ENCODE data around the gene ING3.
"Not testable (repeated sequence)": the region's sequence is repeated elsewhere in the genome, so short reads cannot be mapped to it uniquely, and the experiment has no call there.

The ING3 gene

GRCh38 chr7:120979765-120980499 lies 29.4 kb downstream of the ING3 start:
- DNase-seq (ENCODE audit: low read depth): no peak
- H3K4me3 ChIP-seq (ENCODE audit: control insufficient read depth, low read depth, low read length): no peak overlapping the region
- no peak for TF ChIP-seq CTCF (IDR thresholded peaks at IDR 0.05; ENCODE audit: control insufficient read depth, insufficient read depth, low read depth, low read length, missing control alignments)

- DNase-seq (ENCODE audit: low read depth): no peak
- TF ChIP-seq CTCF (IDR thresholded peaks at IDR 0.05; ENCODE audit: control insufficient read depth, insufficient read depth, low read depth, low read length, missing control alignments): no peak
- H3K4me3 ChIP-seq (ENCODE audit: control insufficient read depth, low read depth, low read length): no peak overlapping the region
Measured at GRCh38 chr7:120981117-120981516, 30.5 kb downstream of the ING3 start.

- TF ChIP-seq CTCF (IDR thresholded peaks at IDR 0.05; ENCODE audit: control insufficient read depth, insufficient read depth, low read depth, low read length, missing control alignments): no peak
- DNase-seq (ENCODE audit: low read depth): peak; percentile 52
- H3K4me3 ChIP-seq (ENCODE audit: control insufficient read depth, low read depth, low read length): no peak overlapping the region
Measured at GRCh38 chr7:120981888-120982615, 31.5 kb downstream of the ING3 start.

- not testable (repeated sequence) for DNase-seq (ENCODE audit: low read depth)
Measured at GRCh38 chr7:120983592-120983991, 33.0 kb downstream of the ING3 start.

GRCh38 chr7:120984406-120984805 lies 33.8 kb downstream of the ING3 start:
- H3K4me3 ChIP-seq (ENCODE audit: control insufficient read depth, low read depth, low read length): no peak overlapping the region
- TF ChIP-seq CTCF (IDR thresholded peaks at IDR 0.05; ENCODE audit: control insufficient read depth, insufficient read depth, low read depth, low read length, missing control alignments): no peak
- DNase-seq (ENCODE audit: low read depth): no peak

More at GRCh38 chr7:120983592-120983991, 33.0 kb downstream of the ING3 start:
- H3K4me3 ChIP-seq (ENCODE audit: control insufficient read depth, low read depth, low read length): not testable (repeated sequence)

- TF ChIP-seq CTCF (IDR thresholded peaks at IDR 0.05; ENCODE audit: control insufficient read depth, insufficient read depth, low read depth, low read length, missing control alignments): no peak
- H3K4me3 ChIP-seq (ENCODE audit: control insufficient read depth, low read depth, low read length): no peak overlapping the region
- no peak for DNase-seq (ENCODE audit: low read depth)
Measured at GRCh38 chr7:120985130-120985758, 34.7 kb downstream of the ING3 start.

GRCh38 chr7:120985839-120986238 lies 35.3 kb downstream of the ING3 start:
- DNase-seq (ENCODE audit: low read depth): no peak
- no peak for TF ChIP-seq CTCF (IDR thresholded peaks at IDR 0.05; ENCODE audit: control insufficient read depth, insufficient read depth, low read depth, low read length, missing control alignments)
- H3K4me3 ChIP-seq (ENCODE audit: control insufficient read depth, low read depth, low read length): no peak overlapping the region

Measured in AG09309 (cell line).